EH (cell line): ENCODE results near the gene RAVER1.

Source experiments
- DNase-seq: peaks from one replicate; pipeline ENCODE4 v3.0.0-alpha.2; 2015; ENCODE audit warnings: low read depth

Gene RAVER1

GRCh38 chr19:10269333-10270179 is 63.8 kb downstream of the RAVER1 start:
- peak; percentile 76 for DNase-seq

GRCh38 chr19:10268071-10268470 is 65.3 kb downstream of the RAVER1 start:
- DNase-seq, result no peak

- no peak for DNase-seq
Observed at GRCh38 chr19:10266706-10267105, 66.6 kb downstream of the RAVER1 start.
